H1 (cell line): ENCODE measurements around the gene NOL8. TPM values are rescaled to one million over a fixed set of nuclear protein-coding genes. Genes with fewer than 3 reads are reported as not detected.

Source experiments
- ATF3 ChIP-seq: IDR thresholded peaks from 2 replicates; pipeline ENCODE4 v1.6.1; 2011; ENCODE audit warnings: low read depth, mild to moderate bottlenecking, low read length; ENCODE audit not compliant: insufficient read depth
- CHD1 ChIP-seq: IDR thresholded peaks from 2 replicates; pipeline ENCODE4 v1.6.1; 2012; ENCODE audit warnings: low read depth, low read length, improper control_type of control experiment
- FOSL1 ChIP-seq: IDR thresholded peaks from 2 replicates; pipeline ENCODE4 v1.6.1; 2011; ENCODE audit warnings: mild to moderate bottlenecking, low read depth, low read length, moderate library complexity; ENCODE audit not compliant: insufficient read depth
- HDAC6 ChIP-seq: IDR thresholded peaks from one replicate; pipeline ENCODE4 v1.7.1; 2012; ENCODE audit warnings: low read depth, mild to moderate bottlenecking, inconsistent platforms, low read length, moderate library complexity
- KDM1A ChIP-seq: fragments of 200-600, 300-600 bp; sonication (generic); IDR thresholded peaks from 2 replicates; pipeline ENCODE4 v1.7.1; 2016; ENCODE audit warnings: mild to moderate bottlenecking, low read length, borderline replicate concordance
- SUZ12 ChIP-seq: fragments of 200-600 bp; sonication (generic); IDR thresholded peaks from 2 replicates; pipeline ENCODE4 v1.6.1; 2012; ENCODE audit warnings: mild to moderate bottlenecking, inconsistent platforms, low read length, moderate library complexity, mixed read lengths
- TEAD4 ChIP-seq: IDR thresholded peaks from 2 replicates; pipeline ENCODE4 v1.6.1; 2012; ENCODE audit warnings: low read depth, low read length, inconsistent platforms, mixed read lengths
- polyA plus RNA-seq, 7 experiments: library from polyadenylated mRNA; depleted of rRNA in 3 of 7; stranded (reverse) in 5 of 7; unstranded in 2 of 7; fragments of >200 nt in 5 of 7; fragments of 200-250 nt in 2 of 7; gene quantifications; 1 replicate in 5 of 7; 2 replicates in 1 of 7; 4 replicates in 1 of 7; pipeline versions ENCODE4 v1.2.1 to v1.2.3, GENCODE V29; 2011 to 2013; ENCODE audit warnings: missing spikeins in 2 of 7, mixed read lengths in 2 of 7
- total RNA-seq: library from RNA; stranded (reverse); fragmentation: NEBNext Ultra II Directional; extraction: Animal tissue kit (Norgen Biotek cat#: 25700); gene quantifications from 2 replicates; pipeline ENCODE4 v1.2.1, GENCODE V29; 2021
- TF ChIP-seq, protein P1 (sequence below): fragments of 300-600 bp; sonication (generic); IDR thresholded peaks from 2 replicates; pipeline ENCODE4 v1.7.1; 2012; ENCODE audit warnings: low read length, moderate library complexity, mild to moderate bottlenecking, inconsistent platforms; ENCODE audit not compliant: insufficient replicate concordance

The NOL8 gene
- total and polyA plus RNA-seq, 2 of the 8 experiments (the other 6 are each of a cell fraction or from before 2014, with no cell fraction given), result 6.2 to 30.4 TPM

GRCh38 chr9:92349771-92350739 lies 24.9 kb upstream of the NOL8 start (continued):
- TF ChIP-seq, protein P1, sequence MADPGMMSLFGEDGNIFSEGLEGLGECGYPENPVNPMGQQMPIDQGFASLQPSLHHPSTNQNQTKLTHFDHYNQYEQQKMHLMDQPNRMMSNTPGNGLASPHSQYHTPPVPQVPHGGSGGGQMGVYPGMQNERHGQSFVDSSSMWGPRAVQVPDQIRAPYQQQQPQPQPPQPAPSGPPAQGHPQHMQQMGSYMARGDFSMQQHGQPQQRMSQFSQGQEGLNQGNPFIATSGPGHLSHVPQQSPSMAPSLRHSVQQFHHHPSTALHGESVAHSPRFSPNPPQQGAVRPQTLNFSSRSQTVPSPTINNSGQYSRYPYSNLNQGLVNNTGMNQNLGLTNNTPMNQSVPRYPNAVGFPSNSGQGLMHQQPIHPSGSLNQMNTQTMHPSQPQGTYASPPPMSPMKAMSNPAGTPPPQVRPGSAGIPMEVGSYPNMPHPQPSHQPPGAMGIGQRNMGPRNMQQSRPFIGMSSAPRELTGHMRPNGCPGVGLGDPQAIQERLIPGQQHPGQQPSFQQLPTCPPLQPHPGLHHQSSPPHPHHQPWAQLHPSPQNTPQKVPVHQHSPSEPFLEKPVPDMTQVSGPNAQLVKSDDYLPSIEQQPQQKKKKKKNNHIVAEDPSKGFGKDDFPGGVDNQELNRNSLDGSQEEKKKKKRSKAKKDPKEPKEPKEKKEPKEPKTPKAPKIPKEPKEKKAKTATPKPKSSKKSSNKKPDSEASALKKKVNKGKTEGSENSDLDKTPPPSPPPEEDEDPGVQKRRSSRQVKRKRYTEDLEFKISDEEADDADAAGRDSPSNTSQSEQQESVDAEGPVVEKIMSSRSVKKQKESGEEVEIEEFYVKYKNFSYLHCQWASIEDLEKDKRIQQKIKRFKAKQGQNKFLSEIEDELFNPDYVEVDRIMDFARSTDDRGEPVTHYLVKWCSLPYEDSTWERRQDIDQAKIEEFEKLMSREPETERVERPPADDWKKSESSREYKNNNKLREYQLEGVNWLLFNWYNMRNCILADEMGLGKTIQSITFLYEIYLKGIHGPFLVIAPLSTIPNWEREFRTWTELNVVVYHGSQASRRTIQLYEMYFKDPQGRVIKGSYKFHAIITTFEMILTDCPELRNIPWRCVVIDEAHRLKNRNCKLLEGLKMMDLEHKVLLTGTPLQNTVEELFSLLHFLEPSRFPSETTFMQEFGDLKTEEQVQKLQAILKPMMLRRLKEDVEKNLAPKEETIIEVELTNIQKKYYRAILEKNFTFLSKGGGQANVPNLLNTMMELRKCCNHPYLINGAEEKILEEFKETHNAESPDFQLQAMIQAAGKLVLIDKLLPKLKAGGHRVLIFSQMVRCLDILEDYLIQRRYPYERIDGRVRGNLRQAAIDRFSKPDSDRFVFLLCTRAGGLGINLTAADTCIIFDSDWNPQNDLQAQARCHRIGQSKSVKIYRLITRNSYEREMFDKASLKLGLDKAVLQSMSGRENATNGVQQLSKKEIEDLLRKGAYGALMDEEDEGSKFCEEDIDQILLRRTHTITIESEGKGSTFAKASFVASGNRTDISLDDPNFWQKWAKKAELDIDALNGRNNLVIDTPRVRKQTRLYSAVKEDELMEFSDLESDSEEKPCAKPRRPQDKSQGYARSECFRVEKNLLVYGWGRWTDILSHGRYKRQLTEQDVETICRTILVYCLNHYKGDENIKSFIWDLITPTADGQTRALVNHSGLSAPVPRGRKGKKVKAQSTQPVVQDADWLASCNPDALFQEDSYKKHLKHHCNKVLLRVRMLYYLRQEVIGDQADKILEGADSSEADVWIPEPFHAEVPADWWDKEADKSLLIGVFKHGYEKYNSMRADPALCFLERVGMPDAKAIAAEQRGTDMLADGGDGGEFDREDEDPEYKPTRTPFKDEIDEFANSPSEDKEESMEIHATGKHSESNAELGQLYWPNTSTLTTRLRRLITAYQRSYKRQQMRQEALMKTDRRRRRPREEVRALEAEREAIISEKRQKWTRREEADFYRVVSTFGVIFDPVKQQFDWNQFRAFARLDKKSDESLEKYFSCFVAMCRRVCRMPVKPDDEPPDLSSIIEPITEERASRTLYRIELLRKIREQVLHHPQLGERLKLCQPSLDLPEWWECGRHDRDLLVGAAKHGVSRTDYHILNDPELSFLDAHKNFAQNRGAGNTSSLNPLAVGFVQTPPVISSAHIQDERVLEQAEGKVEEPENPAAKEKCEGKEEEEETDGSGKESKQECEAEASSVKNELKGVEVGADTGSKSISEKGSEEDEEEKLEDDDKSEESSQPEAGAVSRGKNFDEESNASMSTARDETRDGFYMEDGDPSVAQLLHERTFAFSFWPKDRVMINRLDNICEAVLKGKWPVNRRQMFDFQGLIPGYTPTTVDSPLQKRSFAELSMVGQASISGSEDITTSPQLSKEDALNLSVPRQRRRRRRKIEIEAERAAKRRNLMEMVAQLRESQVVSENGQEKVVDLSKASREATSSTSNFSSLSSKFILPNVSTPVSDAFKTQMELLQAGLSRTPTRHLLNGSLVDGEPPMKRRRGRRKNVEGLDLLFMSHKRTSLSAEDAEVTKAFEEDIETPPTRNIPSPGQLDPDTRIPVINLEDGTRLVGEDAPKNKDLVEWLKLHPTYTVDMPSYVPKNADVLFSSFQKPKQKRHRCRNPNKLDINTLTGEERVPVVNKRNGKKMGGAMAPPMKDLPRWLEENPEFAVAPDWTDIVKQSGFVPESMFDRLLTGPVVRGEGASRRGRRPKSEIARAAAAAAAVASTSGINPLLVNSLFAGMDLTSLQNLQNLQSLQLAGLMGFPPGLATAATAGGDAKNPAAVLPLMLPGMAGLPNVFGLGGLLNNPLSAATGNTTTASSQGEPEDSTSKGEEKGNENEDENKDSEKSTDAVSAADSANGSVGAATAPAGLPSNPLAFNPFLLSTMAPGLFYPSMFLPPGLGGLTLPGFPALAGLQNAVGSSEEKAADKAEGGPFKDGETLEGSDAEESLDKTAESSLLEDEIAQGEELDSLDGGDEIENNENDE, result no peak
- TF ChIP-seq ATF3, result no peak
- TF ChIP-seq TEAD4, result no peak
- TF ChIP-seq FOSL1, result no peak
- TF ChIP-seq SUZ12, result no peak
- TF ChIP-seq KDM1A, result no peak
- TF ChIP-seq CHD1, result no peak
- no peak for TF ChIP-seq HDAC6
